HepG2 (cell line): Measurements from ENCODE around the gene FUT8. TPM values are rescaled to one million over a fixed set of nuclear protein-coding genes. Genes with fewer than 3 reads are reported as not detected.

ENCODE experiments used
- ATAC-seq: fragments of 200-7000 bp; cut with Tn5 transposase; 3 replicates; pipeline ENCODE4 v1.9.1; 2020; ENCODE audit warnings: mild to moderate bottlenecking, moderate library complexity
- BruUV-seq: library from RNA; stranded (reverse); fragments of 400-500 nt; replicated peaks from 2 replicates; lab custom pipeline; 2021; lab: Mats Ljungman, UMichigan
- CTCF ChIA-PET: fragments of 300-600 bp; formaldehyde crosslinking; extraction: SDS; loops from one replicate; lab custom pipeline; 2021; ENCODE audit warnings: low total read pairs, inconsistent platforms, low intra/inter-chr PET ratio; lab: Yijun Ruan, JAX
- POLR2A ChIA-PET: fragments of 350-600 bp; sonication (Branson Sonifier 250); formaldehyde crosslinking; loops from one replicate; lab custom pipeline; 2020; ENCODE audit warnings: antibody characterized with exemption, inconsistent platforms; lab: Yijun Ruan, JAX
- DNase-seq: peaks from one replicate; pipeline ENCODE4 v3.0.0-alpha.2; 2015; ENCODE audit warnings: low spot score
- FAIRE-seq: peaks from 3 replicates; lab custom pipeline; 2011; peaks lifted over from hg19 to GRCh38; lab: Jason Lieb, UNC
- H2AFZ ChIP-seq: one replicate; pipeline ENCODE4 v1.6.1; 2011; ENCODE audit warnings: low read length, inconsistent platforms
- H3K27ac ChIP-seq: fragments of 300-600 bp; 3 replicates; pipeline ENCODE4 v1.8.0; 2011; ENCODE audit warnings: mixed run types, mild to moderate bottlenecking, mixed read lengths, low read length, inconsistent platforms; ENCODE audit not compliant: insufficient read depth; ENCODE audit errors: extremely low read length
- H3K27me3 ChIP-seq, 2 experiments: fragments of 200-600 bp in 1 of 2; 2 replicates in 1 of 2; 3 replicates in 1 of 2; pipeline versions ENCODE4 v1.6.0 to v1.8.0; 2011; ENCODE audit warnings: low read length in 2 of 2, mild to moderate bottlenecking in 2 of 2, moderate library complexity in 2 of 2, inconsistent platforms in 1 of 2; ENCODE audit not compliant: insufficient read depth in 2 of 2, control insufficient read depth in 1 of 2
- H3K36me3 ChIP-seq, 2 experiments: fragments of 200-600 bp in 1 of 2; replicated peaks in 1 of 2; 2 replicates in 1 of 2; 3 replicates in 1 of 2; pipeline versions ENCODE4 v1.5.1 to v1.8.0; 2011; ENCODE audit warnings: low read length in 2 of 2, inconsistent platforms in 1 of 2; ENCODE audit not compliant: insufficient read depth in 2 of 2, control insufficient read depth in 1 of 2
- H3K4me1 ChIP-seq: 2 replicates; pipeline ENCODE4 v1.5.1; 2012; ENCODE audit warnings: low read length, inconsistent platforms; ENCODE audit not compliant: insufficient read depth
- H3K4me2 ChIP-seq: 2 replicates; pipeline ENCODE4 v1.6.0; 2011; ENCODE audit warnings: low read depth, low read length, inconsistent platforms
- H3K4me3 ChIP-seq, 3 experiments: fragments of 200-600 bp in 1 of 3; sonication (generic), shearing (Covaris generic) in 1 of 3; replicated peaks in 1 of 3; 2 replicates each; pipeline ENCODE4 v1.5.1; 2011 to 2016; ENCODE audit warnings: low read length in 3 of 3, inconsistent platforms in 2 of 3, low read depth in 2 of 3, mild to moderate bottlenecking in 2 of 3, control low read depth in 1 of 3, mixed read lengths in 1 of 3; ENCODE audit not compliant: insufficient read depth in 1 of 3
- H3K79me2 ChIP-seq: one replicate; pipeline ENCODE4 v1.6.1; 2011; ENCODE audit warnings: low read length, inconsistent platforms; ENCODE audit not compliant: insufficient read depth
- H3K9ac ChIP-seq: 2 replicates; pipeline ENCODE4 v1.6.0; 2011; ENCODE audit warnings: mild to moderate bottlenecking, low read depth, low read length, inconsistent platforms; ENCODE audit not compliant: insufficient read depth
- H3K9me3 ChIP-seq: 2 replicates; pipeline ENCODE4 v1.5.1; 2012; ENCODE audit warnings: mild to moderate bottlenecking, low read length
- H4K20me1 ChIP-seq: 2 replicates; pipeline ENCODE4 v1.6.0; 2011; ENCODE audit warnings: inconsistent platforms, mild to moderate bottlenecking, low read length, moderate library complexity; ENCODE audit not compliant: insufficient read depth
- GATA4 ChIP-seq: sonication (generic); IDR thresholded peaks from 2 replicates; pipeline ENCODE4 v1.6.1; 2016; ENCODE audit warnings: antibody characterized with exemption, low read depth, borderline replicate concordance
- ISL2 ChIP-seq: sonication (generic); formaldehyde crosslinking; IDR thresholded peaks from 2 replicates; pipeline ENCODE4 v1.5.0; 2020; ENCODE audit warnings: missing genetic modification reagents
- SKI ChIP-seq: fragments of 450-650 bp; IDR thresholded peaks from one replicate; pipeline ENCODE4 v1.6.1; 2018; ENCODE audit warnings: mild to moderate bottlenecking; ENCODE audit not compliant: partially characterized antibody
- ZBTB7A ChIP-seq: sonication (generic); formaldehyde crosslinking; IDR thresholded peaks from 2 replicates; pipeline ENCODE4 v1.8.0; 2022; ENCODE audit warnings: mild to moderate bottlenecking, missing genetic modification reagents
- WGBS: methylation state at CpG from one replicate; pipeline ENCODE4 v1.1.6; 2017; ENCODE audit warnings: low lambda C conversion rate; 5-methylcytosine and 5-hydroxymethylcytosine counted together
- in situ Hi-C: cut with HindIII; loops from 2 replicates; pipeline ENCODE4 v1.10.0; 2017; ENCODE audit warnings: low pct_unique_long_range_greater_than_20kb; ENCODE audit not compliant: extremely low pct_ligation_motif_present
- intact Hi-C: fragments of 100-400 bp; cut with micrococcal nuclease; formaldehyde crosslinking; loops from one replicate; pipeline ENCODE4 v1.10.0; 2022; ENCODE audit not compliant: unreplicated experiment
- polyA plus RNA-seq, 8 experiments: library from polyadenylated mRNA; depleted of rRNA in 3 of 8; stranded (reverse) in 7 of 8; unstranded in 1 of 8; fragments of >200 nt; fragmentation: Illumina TruSeq in 4 of 8; extraction: Trizol in 4 of 8; gene quantifications; 2 replicates each; pipeline versions ENCODE4 v1.2.1 to v1.2.3, GENCODE V29; 2011 to 2016; ENCODE audit warnings: low read depth in 4 of 8, missing spikeins in 1 of 8, mixed read lengths in 1 of 8; ENCODE audit not compliant: insufficient read depth in 1 of 8
- total RNA-seq, 5 experiments: library from RNA; depleted of rRNA; stranded (reverse); fragments of >200 nt; fragmentation: Illumina TruSeq; extraction: Trizol; gene quantifications; 2 replicates each; pipeline ENCODE4 v1.2.3, GENCODE V29; 2016; ENCODE audit warnings: low read depth in 1 of 5
- TF ChIP-seq, protein P1 (sequence below): sonication (generic); formaldehyde crosslinking; IDR thresholded peaks from 2 replicates; pipeline ENCODE4 v1.5.0; 2020; ENCODE audit warnings: missing genetic modification reagents, mild to moderate bottlenecking, borderline replicate concordance
- TF ChIP-seq, protein P2 (sequence below): sonication (generic); formaldehyde crosslinking; IDR thresholded peaks from 2 replicates; pipeline ENCODE4 v1.5.0; 2020; ENCODE audit warnings: mild to moderate bottlenecking, missing genetic modification reagents

The FUT8 gene
- total and polyA plus RNA-seq, 2 of the 13 experiments (the other 11 are each of a cell fraction or from before 2014, with no cell fraction given) = 9.3 to 17.5 TPM

DNA sequence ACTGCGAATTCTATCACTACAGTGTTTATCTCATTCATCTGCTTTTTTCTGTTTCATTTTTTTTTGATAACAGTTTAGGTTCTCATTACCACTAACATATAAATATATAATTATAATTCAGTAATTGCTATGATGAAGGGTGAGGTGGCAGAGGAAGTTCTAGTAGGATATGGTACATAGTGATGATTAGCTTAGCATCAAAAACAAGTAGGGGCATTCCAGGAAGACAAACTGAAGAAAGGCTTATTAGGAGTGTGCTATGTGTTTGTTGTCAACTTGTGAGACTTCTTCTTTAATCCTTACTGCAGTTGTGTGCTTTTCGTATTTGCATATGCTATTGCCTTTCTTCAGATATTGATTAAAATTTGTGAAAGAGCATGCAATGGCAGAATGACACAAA is 20.6 kb downstream of the FUT8 start:
- H3K27ac ChIP-seq = no peak overlapping the region
- no peak for ATAC-seq
- intact Hi-C loops = no loop called here
- H3K9me3 ChIP-seq = no peaks in the 10 kb centered on the region
- H3K36me3 ChIP-seq = no peaks in the 10 kb centered on the region
- BruUV-seq = no TSS peak
- no peak overlapping the region for H3K4me3 ChIP-seq
- DNase-seq = no peak
- H2AFZ ChIP-seq = no peak overlapping the region
- H3K9ac ChIP-seq = no peak overlapping the region
- WGBS = 97% methylated on average over 2 of the region's 2 CpGs
- ChIA-PET CTCF (no interaction called here), POLR2A (no interaction called here)
- H3K79me2 ChIP-seq = peaks cover 2% of the 10 kb centered on the region
- in situ Hi-C loops = no loop called here
- H3K4me2 ChIP-seq = no peak overlapping the region
- no peak for FAIRE-seq
- TF ChIP-seq ZBTB7A (CRISPR knock-in tag) = no peak
- no peak for TF ChIP-seq SKI
- no peak for TF ChIP-seq ISL2
- TF ChIP-seq, protein P1, sequence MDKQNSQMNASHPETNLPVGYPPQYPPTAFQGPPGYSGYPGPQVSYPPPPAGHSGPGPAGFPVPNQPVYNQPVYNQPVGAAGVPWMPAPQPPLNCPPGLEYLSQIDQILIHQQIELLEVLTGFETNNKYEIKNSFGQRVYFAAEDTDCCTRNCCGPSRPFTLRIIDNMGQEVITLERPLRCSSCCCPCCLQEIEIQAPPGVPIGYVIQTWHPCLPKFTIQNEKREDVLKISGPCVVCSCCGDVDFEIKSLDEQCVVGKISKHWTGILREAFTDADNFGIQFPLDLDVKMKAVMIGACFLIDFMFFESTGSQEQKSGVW (CRISPR knock-in tag) = no peak
- no peaks in the 10 kb centered on the region for H3K27me3 ChIP-seq
- H4K20me1 ChIP-seq = no peaks in the 10 kb centered on the region
- H3K4me1 ChIP-seq = no peaks in the 10 kb centered on the region

DNA sequence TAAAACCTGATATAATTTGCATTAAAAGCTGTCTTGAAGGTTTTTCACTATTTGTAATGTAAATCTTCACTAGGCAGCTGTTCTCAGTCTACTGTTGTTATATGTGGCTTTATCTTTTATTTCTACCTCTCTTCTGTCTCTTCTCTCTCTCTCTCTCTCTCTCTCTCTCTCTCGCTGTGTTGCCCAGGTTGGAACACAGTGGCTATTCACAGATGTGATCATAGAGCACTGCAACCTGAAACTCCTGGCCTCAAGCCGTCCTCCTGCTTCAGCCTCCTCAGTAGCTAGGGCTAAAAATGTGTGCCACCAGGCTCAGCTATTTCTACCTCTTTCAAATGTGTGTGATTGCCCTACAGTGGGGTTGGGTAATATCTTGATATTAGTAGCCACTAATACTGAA is 21.1 kb downstream of the FUT8 start:
- Histone ChIP-seq H4K20me1 (no peaks in the 10 kb centered on the region), H3K4me1 (no peaks in the 10 kb centered on the region), H2AFZ (no peak overlapping the region), H3K4me2 (no peak overlapping the region), H3K9me3 (no peaks in the 10 kb centered on the region), H3K9ac (no peak overlapping the region), H3K79me2 (peaks cover 2% of the 10 kb centered on the region), H3K27me3 (no peaks in the 10 kb centered on the region), H3K27ac (no peak overlapping the region), H3K36me3 (no peaks in the 10 kb centered on the region), H3K4me3 (no peak overlapping the region)
- POLR2A ChIA-PET = no interaction called here
- 89% methylated on average over 2 of the region's 2 CpGs for WGBS
- no peak for TF ChIP-seq GATA4
- TF ChIP-seq, protein P2, sequence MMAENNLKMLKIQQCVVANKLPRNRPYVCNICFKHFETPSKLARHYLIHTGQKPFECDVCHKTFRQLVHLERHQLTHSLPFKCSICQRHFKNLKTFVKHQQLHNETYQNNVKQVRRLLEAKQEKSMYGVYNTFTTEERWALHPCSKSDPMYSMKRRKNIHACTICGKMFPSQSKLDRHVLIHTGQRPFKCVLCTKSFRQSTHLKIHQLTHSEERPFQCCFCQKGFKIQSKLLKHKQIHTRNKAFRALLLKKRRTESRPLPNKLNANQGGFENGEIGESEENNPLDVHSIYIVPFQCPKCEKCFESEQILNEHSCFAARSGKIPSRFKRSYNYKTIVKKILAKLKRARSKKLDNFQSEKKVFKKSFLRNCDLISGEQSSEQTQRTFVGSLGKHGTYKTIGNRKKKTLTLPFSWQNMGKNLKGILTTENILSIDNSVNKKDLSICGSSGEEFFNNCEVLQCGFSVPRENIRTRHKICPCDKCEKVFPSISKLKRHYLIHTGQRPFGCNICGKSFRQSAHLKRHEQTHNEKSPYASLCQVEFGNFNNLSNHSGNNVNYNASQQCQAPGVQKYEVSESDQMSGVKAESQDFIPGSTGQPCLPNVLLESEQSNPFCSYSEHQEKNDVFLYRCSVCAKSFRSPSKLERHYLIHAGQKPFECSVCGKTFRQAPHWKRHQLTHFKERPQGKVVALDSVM (CRISPR knock-in tag) = peak; percentile 20; the same call in 1 of the 2 replicates
- CTCF ChIA-PET = no interaction called here
- FAIRE-seq (no peak), ATAC-seq (no peak), DNase-seq (no peak)
- no TSS peak for BruUV-seq
- intact Hi-C loops (no loop called here), in situ Hi-C loops (no loop called here)
